HepG2 (cell line): ENCODE data around the gene DYRK2. TPM values are rescaled to one million over a fixed set of nuclear protein-coding genes. Genes with fewer than 3 reads are reported as not detected.

Experiments
- ATAC-seq: fragments of 200-7000 bp; cut with Tn5 transposase; 3 replicates; pipeline ENCODE4 v1.9.1; 2020; ENCODE audit warnings: mild to moderate bottlenecking, moderate library complexity
- BruUV-seq: library from RNA; stranded (reverse); fragments of 400-500 nt; replicated peaks from 2 replicates; lab custom pipeline; 2021; lab: Mats Ljungman, UMichigan
- CTCF ChIA-PET: fragments of 300-600 bp; formaldehyde crosslinking; extraction: SDS; loops from one replicate; lab custom pipeline; 2021; ENCODE audit warnings: low total read pairs, inconsistent platforms, low intra/inter-chr PET ratio; lab: Yijun Ruan, JAX
- POLR2A ChIA-PET: fragments of 350-600 bp; sonication (Branson Sonifier 250); formaldehyde crosslinking; loops from one replicate; lab custom pipeline; 2020; ENCODE audit warnings: antibody characterized with exemption, inconsistent platforms; lab: Yijun Ruan, JAX
- DNase-seq: peaks from one replicate; pipeline ENCODE4 v3.0.0-alpha.2; 2015; ENCODE audit warnings: low spot score
- FAIRE-seq: peaks from 3 replicates; lab custom pipeline; 2011; peaks lifted over from hg19 to GRCh38; lab: Jason Lieb, UNC
- H2AFZ ChIP-seq: one replicate; pipeline ENCODE4 v1.6.1; 2011; ENCODE audit warnings: low read length, inconsistent platforms
- H3K27ac ChIP-seq: fragments of 300-600 bp; 3 replicates; pipeline ENCODE4 v1.8.0; 2011; ENCODE audit warnings: mixed run types, mild to moderate bottlenecking, mixed read lengths, low read length, inconsistent platforms; ENCODE audit not compliant: insufficient read depth; ENCODE audit errors: extremely low read length
- H3K27me3 ChIP-seq, 2 experiments: fragments of 200-600 bp in 1 of 2; 2 replicates in 1 of 2; 3 replicates in 1 of 2; pipeline versions ENCODE4 v1.6.0 to v1.8.0; 2011; ENCODE audit warnings: low read length in 2 of 2, mild to moderate bottlenecking in 2 of 2, moderate library complexity in 2 of 2, inconsistent platforms in 1 of 2; ENCODE audit not compliant: insufficient read depth in 2 of 2, control insufficient read depth in 1 of 2
- H3K36me3 ChIP-seq, 2 experiments: fragments of 200-600 bp in 1 of 2; replicated peaks in 1 of 2; 2 replicates in 1 of 2; 3 replicates in 1 of 2; pipeline versions ENCODE4 v1.5.1 to v1.8.0; 2011; ENCODE audit warnings: low read length in 2 of 2, inconsistent platforms in 1 of 2; ENCODE audit not compliant: insufficient read depth in 2 of 2, control insufficient read depth in 1 of 2
- H3K4me1 ChIP-seq: 2 replicates; pipeline ENCODE4 v1.5.1; 2012; ENCODE audit warnings: low read length, inconsistent platforms; ENCODE audit not compliant: insufficient read depth
- H3K4me2 ChIP-seq: 2 replicates; pipeline ENCODE4 v1.6.0; 2011; ENCODE audit warnings: low read depth, low read length, inconsistent platforms
- H3K4me3 ChIP-seq, 3 experiments: fragments of 200-600 bp in 1 of 3; sonication (generic), shearing (Covaris generic) in 1 of 3; replicated peaks in 1 of 3; 2 replicates each; pipeline ENCODE4 v1.5.1; 2011 to 2016; ENCODE audit warnings: low read length in 3 of 3, inconsistent platforms in 2 of 3, low read depth in 2 of 3, mild to moderate bottlenecking in 2 of 3, control low read depth in 1 of 3, mixed read lengths in 1 of 3; ENCODE audit not compliant: insufficient read depth in 1 of 3
- H3K79me2 ChIP-seq: one replicate; pipeline ENCODE4 v1.6.1; 2011; ENCODE audit warnings: low read length, inconsistent platforms; ENCODE audit not compliant: insufficient read depth
- H3K9ac ChIP-seq: 2 replicates; pipeline ENCODE4 v1.6.0; 2011; ENCODE audit warnings: mild to moderate bottlenecking, low read depth, low read length, inconsistent platforms; ENCODE audit not compliant: insufficient read depth
- H3K9me3 ChIP-seq: 2 replicates; pipeline ENCODE4 v1.5.1; 2012; ENCODE audit warnings: mild to moderate bottlenecking, low read length
- H4K20me1 ChIP-seq: 2 replicates; pipeline ENCODE4 v1.6.0; 2011; ENCODE audit warnings: inconsistent platforms, mild to moderate bottlenecking, low read length, moderate library complexity; ENCODE audit not compliant: insufficient read depth
- BCL6 ChIP-seq: IDR thresholded peaks from 2 replicates; pipeline ENCODE4 v1.6.1; 2016; ENCODE audit warnings: missing genetic modification reagents, missing compliant biosample characterization
- GABPB1 ChIP-seq: IDR thresholded peaks from 2 replicates; pipeline ENCODE4 v1.6.1; 2016; ENCODE audit warnings: mild to moderate bottlenecking, missing genetic modification reagents, moderate library complexity, missing compliant biosample characterization
- HDAC6 ChIP-seq: fragments of 200-600 bp; sonication (generic); IDR thresholded peaks from 2 replicates; pipeline ENCODE4 v1.7.0; 2017; ENCODE audit warnings: mild to moderate bottlenecking, antibody characterized with exemption, low read length, low read depth
- HNF4G ChIP-seq, 2 experiments: sonication (generic) in 1 of 2; formaldehyde crosslinking in 1 of 2; IDR thresholded peaks; 2 replicates each; pipeline versions ENCODE4 v1.4.0 to v1.6.1; 2011 to 2020; ENCODE audit warnings: borderline replicate concordance in 2 of 2, low read depth in 2 of 2, mild to moderate bottlenecking in 2 of 2, low read length in 1 of 2, missing genetic modification reagents in 1 of 2, moderate library complexity in 1 of 2
- KLF6 ChIP-seq: IDR thresholded peaks from 2 replicates; pipeline ENCODE4 v1.8.0; 2016; ENCODE audit warnings: missing biosample characterization, missing genetic modification reagents
- MAF1 ChIP-seq: sonication (generic); formaldehyde crosslinking; IDR thresholded peaks from 2 replicates; pipeline ENCODE4 v1.5.0; 2020; ENCODE audit warnings: missing genetic modification reagents, borderline replicate concordance
- PHB2 ChIP-seq: fragments of 450-650 bp; IDR thresholded peaks from 2 replicates; pipeline ENCODE4 v1.6.1; 2018; ENCODE audit not compliant: partially characterized antibody
- ZNF3 ChIP-seq: IDR thresholded peaks from 2 replicates; pipeline ENCODE4 v1.7.0; 2017; ENCODE audit warnings: inconsistent platforms
- ZNF570 ChIP-seq: sonication (generic); formaldehyde crosslinking; IDR thresholded peaks from 2 replicates; pipeline ENCODE4 v1.4.0; 2020; ENCODE audit warnings: mild to moderate bottlenecking, missing genetic modification reagents, borderline replicate concordance
- ZNF781 ChIP-seq: sonication (generic); formaldehyde crosslinking; IDR thresholded peaks from 2 replicates; pipeline ENCODE4 v1.5.1; 2020; ENCODE audit warnings: borderline replicate concordance, mild to moderate bottlenecking, missing genetic modification reagents; ENCODE audit errors: not compliant biosample characterization
- ZNF839 ChIP-seq: sonication (generic); formaldehyde crosslinking; IDR thresholded peaks from 2 replicates; pipeline ENCODE4 v1.4.0; 2020; ENCODE audit warnings: missing genetic modification reagents, mild to moderate bottlenecking, borderline replicate concordance
- WGBS: methylation state at CpG from one replicate; pipeline ENCODE4 v1.1.6; 2017; ENCODE audit warnings: low lambda C conversion rate; 5-methylcytosine and 5-hydroxymethylcytosine counted together
- in situ Hi-C: cut with HindIII; loops from 2 replicates; pipeline ENCODE4 v1.10.0; 2017; ENCODE audit warnings: low pct_unique_long_range_greater_than_20kb; ENCODE audit not compliant: extremely low pct_ligation_motif_present
- intact Hi-C: fragments of 100-400 bp; cut with micrococcal nuclease; formaldehyde crosslinking; loops from one replicate; pipeline ENCODE4 v1.10.0; 2022; ENCODE audit not compliant: unreplicated experiment
- polyA plus RNA-seq, 8 experiments: library from polyadenylated mRNA; depleted of rRNA in 3 of 8; stranded (reverse) in 7 of 8; unstranded in 1 of 8; fragments of >200 nt; fragmentation: Illumina TruSeq in 4 of 8; extraction: Trizol in 4 of 8; gene quantifications; 2 replicates each; pipeline versions ENCODE4 v1.2.1 to v1.2.3, GENCODE V29; 2011 to 2016; ENCODE audit warnings: low read depth in 4 of 8, missing spikeins in 1 of 8, mixed read lengths in 1 of 8; ENCODE audit not compliant: insufficient read depth in 1 of 8
- total RNA-seq, 5 experiments: library from RNA; depleted of rRNA; stranded (reverse); fragments of >200 nt; fragmentation: Illumina TruSeq; extraction: Trizol; gene quantifications; 2 replicates each; pipeline ENCODE4 v1.2.3, GENCODE V29; 2016; ENCODE audit warnings: low read depth in 1 of 5
- TF ChIP-seq, protein P1 (sequence below): sonication (generic); formaldehyde crosslinking; IDR thresholded peaks from 2 replicates; pipeline ENCODE4 v1.8.0; 2022; ENCODE audit warnings: low read depth, missing genetic modification reagents
- TF ChIP-seq, protein P2 (sequence below): sonication (generic); formaldehyde crosslinking; IDR thresholded peaks from 2 replicates; pipeline ENCODE4 v1.4.0; 2020; ENCODE audit warnings: missing genetic modification reagents

DYRK2 gene
- total and polyA plus RNA-seq, 2 of the 13 experiments (the other 11 are each of a cell fraction or from before 2014, with no cell fraction given), result 8.2 to 11.5 TPM

DNA sequence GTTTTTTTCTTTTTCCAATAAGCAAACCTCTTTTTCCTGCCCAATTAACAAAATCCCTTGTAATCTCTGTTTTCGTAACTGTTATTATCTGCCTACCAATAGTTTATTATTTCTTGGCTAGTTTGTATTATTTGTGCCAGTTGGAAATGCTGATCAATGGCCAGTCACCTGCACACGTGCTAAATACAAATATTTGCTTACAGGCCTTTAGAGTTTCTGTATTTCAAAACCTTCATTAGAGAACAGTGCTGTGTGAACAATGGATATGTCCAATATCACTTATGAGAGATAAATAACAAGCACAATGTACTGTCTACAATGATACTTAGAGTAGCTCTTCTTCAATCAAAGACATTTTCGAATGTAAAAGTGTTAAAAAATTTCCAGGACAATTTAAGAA, 10.8 kb upstream of the DYRK2 start:
- H3K36me3 ChIP-seq, result no peaks in the 10 kb centered on the region
- CTCF ChIA-PET, result no interaction called here
- H3K4me2 ChIP-seq, result no peak overlapping the region
- in situ Hi-C loops (no loop called here), intact Hi-C loops (no loop called here)
- ATAC-seq (no peak), FAIRE-seq (no peak)
- no peak overlapping the region for H3K4me3 ChIP-seq
- H4K20me1 ChIP-seq, result no peaks in the 10 kb centered on the region
- no peak overlapping the region for H2AFZ ChIP-seq
- H3K27me3 ChIP-seq, result no peaks in the 10 kb centered on the region
- H3K4me1 ChIP-seq, result peaks cover 2% of the 10 kb centered on the region; the same call in 1 of the 2 replicates
- POLR2A ChIA-PET, result no interaction called here
- BruUV-seq, result no TSS peak
- WGBS, result 4% methylated on average over 3 of the region's 3 CpGs
- no peak overlapping the region for H3K27ac ChIP-seq
- H3K9me3 ChIP-seq, result no peaks in the 10 kb centered on the region
- no peak for TF ChIP-seq HDAC6
- no peak for TF ChIP-seq BCL6 (CRISPR knock-in tag)
- TF ChIP-seq HNF4G (IDR thresholded peaks at IDR 0.05; ENCODE audit: borderline replicate concordance, low read depth, low read length), result no peak
- no peak for TF ChIP-seq HNF4G (CRISPR knock-in tag; IDR thresholded peaks at IDR 0.05; ENCODE audit: borderline replicate concordance, low read depth)
- no peak for TF ChIP-seq KLF6 (CRISPR knock-in tag)
- no peak for TF ChIP-seq GABPB1 (CRISPR knock-in tag)
- TF ChIP-seq, protein P1, sequence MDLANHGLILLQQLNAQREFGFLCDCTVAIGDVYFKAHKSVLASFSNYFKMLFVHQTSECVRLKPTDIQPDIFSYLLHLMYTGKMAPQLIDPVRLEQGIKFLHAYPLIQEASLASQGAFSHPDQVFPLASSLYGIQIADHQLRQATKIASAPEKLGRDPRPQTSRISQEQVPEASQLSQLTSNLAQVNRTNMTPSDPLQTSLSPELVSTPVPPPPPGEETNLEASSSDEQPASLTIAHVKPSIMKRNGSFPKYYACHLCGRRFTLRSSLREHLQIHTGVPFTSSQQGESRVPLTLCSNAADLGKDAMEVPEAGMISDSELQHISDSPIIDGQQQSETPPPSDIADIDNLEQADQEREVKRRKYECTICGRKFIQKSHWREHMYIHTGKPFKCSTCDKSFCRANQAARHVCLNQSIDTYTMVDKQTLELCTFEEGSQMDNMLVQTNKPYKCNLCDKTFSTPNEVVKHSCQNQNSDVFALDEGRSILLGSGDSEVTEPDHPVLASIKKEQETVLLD, result no peak
- TF ChIP-seq, protein P2, sequence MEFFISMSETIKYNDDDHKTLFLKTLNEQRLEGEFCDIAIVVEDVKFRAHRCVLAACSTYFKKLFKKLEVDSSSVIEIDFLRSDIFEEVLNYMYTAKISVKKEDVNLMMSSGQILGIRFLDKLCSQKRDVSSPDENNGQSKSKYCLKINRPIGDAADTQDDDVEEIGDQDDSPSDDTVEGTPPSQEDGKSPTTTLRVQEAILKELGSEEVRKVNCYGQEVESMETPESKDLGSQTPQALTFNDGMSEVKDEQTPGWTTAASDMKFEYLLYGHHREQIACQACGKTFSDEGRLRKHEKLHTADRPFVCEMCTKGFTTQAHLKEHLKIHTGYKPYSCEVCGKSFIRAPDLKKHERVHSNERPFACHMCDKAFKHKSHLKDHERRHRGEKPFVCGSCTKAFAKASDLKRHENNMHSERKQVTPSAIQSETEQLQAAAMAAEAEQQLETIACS (CRISPR knock-in tag), result no peak
- TF ChIP-seq ZNF570 (CRISPR knock-in tag), result no peak
- TF ChIP-seq ZNF839 (CRISPR knock-in tag), result no peak
- no peak for TF ChIP-seq ZNF781
- no peak for TF ChIP-seq MAF1 (CRISPR knock-in tag)
- no peak for TF ChIP-seq PHB2
- no peak for TF ChIP-seq ZNF3
- TF ChIP-seq, all 625 proteins: peak for 0
- no peak overlapping the region for H3K9ac ChIP-seq
- DNase-seq, result no peak
- no peaks in the 10 kb centered on the region for H3K79me2 ChIP-seq
